Activated T-helper 1 cell treated with anti-CD3 and anti-CD28 coated beads, Interleukin-2, amount 50 U/mL, for 16 hours (primary cell): Measurements from ENCODE around the gene BCAP29.
A peak's percentile ranks its signal among the peaks of the same experiment; 100 is the strongest.
"Not testable (repeated sequence)": the region's sequence is repeated elsewhere in the genome, so short reads cannot be mapped to it uniquely, and the experiment has no call there.

Source experiments
- DNase-seq, 2 donors: peaks; one replicate each; pipeline ENCODE4 v3.0.0-alpha.2; 2020; ENCODE audit warnings: low read depth in 1 of 2, low spot score in 1 of 2

Gene BCAP29

DNA sequence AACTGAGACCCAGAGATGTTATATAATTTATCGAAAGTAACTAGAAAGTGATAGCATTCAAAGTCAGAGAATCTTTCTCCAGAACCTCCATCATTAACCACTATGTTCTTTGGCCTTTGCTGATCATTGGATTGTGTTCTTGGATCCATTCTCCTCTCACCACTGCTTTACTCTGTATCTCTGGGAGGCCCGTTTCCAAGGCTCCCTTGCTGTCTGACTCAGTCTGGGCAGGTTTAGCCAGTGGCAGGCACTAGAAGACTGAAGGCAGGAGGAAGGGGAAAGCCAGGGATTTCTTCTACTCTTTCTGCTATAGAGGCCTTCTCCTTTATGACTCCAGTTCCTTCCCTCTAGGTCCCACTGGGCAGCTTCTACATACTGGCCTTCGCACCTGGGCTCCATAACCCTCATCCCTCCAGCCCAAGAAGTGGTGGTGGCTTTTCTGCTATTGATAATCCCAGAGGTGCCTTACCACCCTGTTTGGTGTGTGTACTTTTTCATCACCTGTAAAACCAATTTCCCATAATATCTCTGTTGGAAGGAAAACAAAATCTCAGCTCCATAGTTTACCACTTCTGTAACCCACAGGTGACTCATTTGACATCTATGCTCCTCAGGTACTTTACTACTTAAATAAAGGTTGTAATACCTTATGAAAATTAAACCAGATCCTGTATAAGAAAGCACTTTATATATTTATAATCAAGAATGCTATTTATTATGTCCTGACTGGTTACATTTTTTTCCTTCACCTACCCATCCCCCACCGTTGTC, 36.0 kb downstream of the BCAP29 start:
- DNase-seq = no peak

DNA sequence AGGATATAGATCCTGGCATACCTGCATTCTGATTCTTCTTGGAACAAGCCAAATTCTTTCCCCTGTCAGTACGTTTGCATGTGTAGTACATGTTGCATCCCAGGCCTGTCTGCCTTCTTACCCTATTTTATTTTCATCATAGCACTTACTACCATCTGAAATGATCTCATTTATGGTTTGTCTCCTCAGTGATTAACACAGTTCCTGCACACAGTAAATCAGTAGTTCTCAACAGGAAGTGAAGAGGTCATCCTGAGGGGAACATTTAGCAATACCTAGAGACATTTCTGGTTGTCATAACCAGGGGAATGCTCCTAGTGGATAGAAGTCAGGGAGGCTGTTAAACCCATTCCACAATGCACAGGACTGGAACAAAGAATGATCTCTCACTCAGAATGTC, 42.4 kb downstream of the BCAP29 start:
- no peak for DNase-seq

DNA sequence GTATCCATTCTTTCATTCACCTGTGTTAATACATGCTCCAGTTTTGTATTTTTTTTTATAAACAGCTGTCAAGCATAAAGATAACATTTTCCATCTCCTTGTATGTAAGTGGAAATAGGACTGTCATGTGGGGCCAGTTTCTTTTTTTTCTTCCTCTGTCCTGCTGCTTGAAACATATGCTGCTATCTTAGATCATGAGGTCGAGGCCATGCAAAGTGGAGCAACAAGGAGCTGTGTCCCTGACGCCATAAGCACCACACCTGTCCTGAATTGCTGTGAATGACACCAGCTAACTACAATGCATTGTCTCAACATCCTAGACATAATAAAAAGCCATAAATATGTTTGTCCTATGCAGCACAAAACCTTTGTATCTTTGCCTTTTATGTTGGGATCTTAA, 42.8 kb downstream of the BCAP29 start:
- DNase-seq = no peak

- no peak for DNase-seq
Measured at GRCh38 chr7:107627002-107627401, 47.0 kb downstream of the BCAP29 start.

DNA sequence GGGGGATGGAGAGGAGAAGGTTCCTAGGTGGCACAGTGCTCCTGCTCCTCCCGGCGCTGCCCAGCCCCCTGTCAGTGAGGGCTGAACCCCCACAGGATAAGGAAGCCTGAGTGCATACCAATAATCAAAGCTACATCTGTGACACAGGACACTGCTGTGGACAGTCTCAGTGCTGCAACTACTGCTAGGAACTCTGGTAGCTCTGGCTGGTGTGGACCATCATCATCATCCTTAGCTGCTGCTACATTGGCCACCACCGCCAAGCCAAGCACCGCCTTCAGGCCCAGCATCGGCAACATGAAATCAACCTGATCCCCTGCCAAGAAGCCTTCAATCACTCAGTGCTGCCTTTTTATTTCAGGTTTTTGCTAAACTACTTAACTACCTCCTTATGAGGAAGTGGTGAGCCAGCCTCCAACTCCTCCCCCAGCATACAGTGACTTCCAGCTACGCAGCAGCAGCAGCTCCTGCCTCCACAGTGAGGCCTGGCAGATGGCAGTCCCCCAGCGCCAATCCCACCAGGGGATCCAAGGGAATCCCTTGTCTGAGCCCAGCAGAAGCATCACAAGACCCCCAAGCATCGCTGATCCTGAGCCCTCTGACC, 48.5 kb downstream of the BCAP29 start:
- no peak for DNase-seq

DNA sequence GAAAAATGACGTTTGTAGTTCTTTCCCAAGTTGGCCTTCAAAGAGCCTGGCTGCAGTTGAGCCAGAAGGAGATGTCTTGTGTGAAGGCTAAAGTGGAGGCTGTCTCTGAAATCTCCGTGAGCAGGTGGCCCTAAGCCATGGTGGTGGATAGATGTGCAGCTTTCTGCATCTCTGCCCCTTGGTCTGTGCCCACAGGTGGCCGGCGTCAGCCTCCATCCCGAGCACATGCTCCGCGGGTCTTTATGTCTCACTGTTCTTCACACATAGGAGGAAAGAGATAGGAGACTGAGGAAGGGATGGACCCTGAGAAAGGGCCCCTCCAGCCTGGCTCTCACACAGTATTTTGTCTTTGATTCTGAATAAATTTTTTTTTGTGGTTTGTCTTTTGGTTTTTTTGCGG, 50.3 kb downstream of the BCAP29 start:
- DNase-seq = no peak

DNA sequence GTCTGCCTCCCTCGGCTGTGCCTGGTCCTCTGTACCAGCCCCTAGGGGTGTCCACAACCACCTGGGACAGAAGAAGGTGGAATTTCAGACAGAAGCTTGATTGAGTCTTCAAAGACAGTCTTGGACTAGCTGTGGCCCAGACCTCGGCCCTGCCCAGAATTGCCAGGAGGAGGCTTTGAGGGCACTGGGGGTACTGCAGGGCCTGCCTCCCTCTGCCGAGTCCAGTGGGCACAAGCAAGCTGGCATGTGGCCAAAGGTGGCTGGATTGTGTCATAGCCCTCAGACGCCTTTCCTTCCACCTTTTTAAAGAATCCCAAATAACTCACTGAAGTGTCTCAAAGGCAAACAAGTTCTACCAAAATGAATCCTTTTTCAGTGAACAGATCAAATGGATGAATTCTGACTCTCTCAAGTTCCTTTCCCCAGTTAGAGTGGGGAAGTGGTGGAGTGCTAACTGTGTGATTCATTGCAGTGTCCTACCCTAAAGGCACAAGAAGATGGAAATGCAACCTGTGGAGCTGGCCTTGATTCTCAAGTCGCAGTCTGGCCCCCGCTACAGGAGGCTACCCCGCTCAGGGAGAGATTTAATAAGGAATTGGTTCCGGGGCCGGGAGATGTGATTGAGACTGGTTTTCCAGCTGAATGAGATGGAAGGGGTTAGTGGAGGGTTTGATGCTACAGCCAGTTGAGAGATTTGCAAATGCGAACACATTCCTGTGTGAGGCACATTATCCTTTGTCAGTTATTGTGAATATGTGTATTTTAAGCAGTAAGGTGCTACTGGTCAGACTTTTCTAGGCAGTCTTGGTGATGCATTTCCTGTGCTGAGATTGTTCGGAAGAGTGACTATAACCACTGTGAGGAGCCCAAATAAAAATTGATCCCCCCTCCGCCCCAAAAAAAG, 51.8 kb downstream of the BCAP29 start:
- DNase-seq = no peak

GRCh38 chr7:107632492-107632865, 52.4 kb downstream of the BCAP29 start:
- no peak for DNase-seq

- no peak for DNase-seq
Measured at GRCh38 chr7:107638594-107638993, 58.5 kb downstream of the BCAP29 start.

- not testable (repeated sequence) for DNase-seq
Measured at GRCh38 chr7:107639070-107639469, 59.0 kb downstream of the BCAP29 start.

DNA sequence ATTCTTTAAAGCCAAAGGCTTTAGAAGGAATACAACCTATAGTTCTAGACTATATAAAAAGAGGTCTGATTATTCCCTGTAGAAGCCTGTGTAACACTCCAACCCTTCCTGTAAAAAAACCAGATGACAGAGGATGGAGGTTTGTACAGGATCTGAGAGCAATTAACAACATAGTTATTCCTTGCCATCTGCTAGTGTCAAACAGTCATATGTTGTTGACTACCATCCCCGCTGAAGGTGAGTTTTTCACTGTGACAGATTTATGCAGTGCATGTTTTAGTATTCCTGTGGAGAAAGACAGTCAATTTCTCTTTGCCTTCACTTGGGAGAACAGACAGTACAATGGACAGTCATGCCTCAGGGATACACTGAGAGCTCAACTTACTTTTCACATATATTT, 61.6 kb downstream of the BCAP29 start:
- no peak for DNase-seq

GRCh38 chr7:107642501-107642900, 62.5 kb downstream of the BCAP29 start:
- DNase-seq = no peak

- no peak for DNase-seq
Measured at GRCh38 chr7:107643407-107643806, 63.4 kb downstream of the BCAP29 start.

- DNase-seq = no peak
Measured at GRCh38 chr7:107643938-107644308, 63.9 kb downstream of the BCAP29 start.

- DNase-seq = no peak
Measured at GRCh38 chr7:107644309-107644974, 64.4 kb downstream of the BCAP29 start.

- DNase-seq = no peak
Measured at GRCh38 chr7:107652642-107653041, 72.6 kb downstream of the BCAP29 start.

- no peak for DNase-seq
Measured at GRCh38 chr7:107658467-107658866, 78.4 kb downstream of the BCAP29 start.

GRCh38 chr7:107659666-107660065, 79.6 kb downstream of the BCAP29 start:
- peak in 1 of 2 donors; percentile 6 for DNase-seq

- DNase-seq = no peak
Measured at GRCh38 chr7:107660381-107661080, 80.5 kb downstream of the BCAP29 start, which contains the start of gene SLC26A4. Gene SLC26A4 (plus strand): TSS chr7:107660828. CDS start chr7:107661642, 814 bp downstream.

- peak in 1 of 2 donors; percentile 21 for DNase-seq
Measured at GRCh38 chr7:107661081-107661864, 81.2 kb downstream of the BCAP29 start.
